Vagina (tissue), 2 donors: Measurements from ENCODE around the gene TANK. TPM values are rescaled to one million over a fixed set of nuclear protein-coding genes. Genes with fewer than 3 reads are reported as not detected.

ENCODE experiments used
- DNase-seq, 2 donors: peaks; one replicate each; pipeline ENCODE4 v3.0.0-alpha.2; 2017; ENCODE audit errors: extremely low spot score in 2 of 2
- H3K27ac ChIP-seq: fragments of 200-600 bp; sonication (generic); one replicate; pipeline ENCODE4 v1.5.1; 2019
- H3K27me3 ChIP-seq: fragments of 200-600 bp; sonication (generic); one replicate; pipeline ENCODE4 v1.5.1; 2019
- H3K36me3 ChIP-seq, 2 donors: fragments of 200-600 bp; sonication (generic); one replicate each; pipeline ENCODE4 v1.5.1; 2017 to 2019
- H3K4me1 ChIP-seq: fragments of 200-600 bp; sonication (generic); one replicate; pipeline ENCODE4 v1.5.1; 2019
- H3K4me3 ChIP-seq, 2 donors: fragments of 200-600 bp; sonication (generic); 1 replicate in 1 of 2; 2 replicates in 1 of 2; pipeline ENCODE4 v1.5.1; 2016 to 2019
- H3K9me3 ChIP-seq: fragments of 200-600 bp; sonication (generic); one replicate; pipeline ENCODE4 v1.5.1; 2019
- POLR2A ChIP-seq, 2 donors: fragments of 450-650 bp; IDR thresholded peaks; one replicate each; pipeline ENCODE4 v1.6.1; 2017; ENCODE audit warnings: antibody characterized with exemption in 2 of 2, mild to moderate bottlenecking in 2 of 2, moderate library complexity in 2 of 2
- POLR2AphosphoS5 ChIP-seq, 2 donors: sonication (generic); formaldehyde crosslinking; IDR thresholded peaks; one replicate each; pipeline ENCODE4 v1.9.0; 2017; ENCODE audit warnings: antibody characterized with exemption in 2 of 2, mild to moderate bottlenecking in 2 of 2, low read depth in 1 of 2; ENCODE audit not compliant: insufficient read depth in 1 of 2
- intact Hi-C: fragments of 100-400 bp; cut with DNase I; formaldehyde crosslinking; loops from one replicate; pipeline ENCODE4 v1.15.1; 2023
- total RNA-seq: library from RNA; depleted of rRNA; stranded (reverse); fragments of >200 nt; gene quantifications from one replicate; pipeline ENCODE4 v1.2.3, GENCODE V29; 2016
- TF ChIP-seq, protein P1 (sequence below), 3 experiments: fragments of 450-650 bp in 2 of 3; fragments of 200-600 bp in 1 of 3; sonication (generic) in 1 of 3; IDR thresholded peaks; one replicate each; pipeline ENCODE4 v1.5.1; 2017 to 2019; ENCODE audit warnings: antibody characterized with exemption in 3 of 3, mild to moderate bottlenecking in 2 of 3, moderate library complexity in 2 of 3

Gene TANK
- total RNA-seq, 1 donor from 2014 or later, result 94.0 TPM

DNA sequence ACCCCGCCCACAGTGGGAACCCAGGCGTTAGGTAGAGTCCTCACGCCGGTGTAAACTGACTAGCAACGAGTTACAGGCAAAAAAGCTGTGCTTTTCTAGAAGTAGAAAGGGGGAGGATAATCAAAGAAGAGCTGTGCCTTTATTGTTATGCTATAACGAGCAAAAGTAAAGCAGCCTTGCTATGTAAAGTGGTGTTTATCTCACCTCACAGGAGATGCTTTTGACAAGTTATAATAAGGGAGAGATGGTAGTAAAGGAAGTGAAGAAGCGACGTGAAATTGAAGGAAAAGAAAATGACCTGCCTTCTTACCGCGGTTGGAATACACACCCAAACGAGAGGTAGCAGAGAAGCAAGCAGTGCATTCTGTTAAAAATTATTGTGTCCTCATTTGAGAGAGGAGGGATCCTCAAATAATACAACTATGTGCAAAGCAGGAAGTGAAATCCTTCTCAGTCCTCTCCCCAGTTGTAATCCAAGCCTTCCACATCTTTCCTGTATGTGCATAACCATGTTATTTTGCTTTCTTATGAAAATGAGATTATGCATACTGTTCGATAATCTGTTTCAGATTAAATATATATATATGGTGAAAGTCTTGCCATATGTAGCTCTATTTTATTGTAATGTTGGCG lies 962 bp downstream of the TANK start:
- TF ChIP-seq, protein P1, sequence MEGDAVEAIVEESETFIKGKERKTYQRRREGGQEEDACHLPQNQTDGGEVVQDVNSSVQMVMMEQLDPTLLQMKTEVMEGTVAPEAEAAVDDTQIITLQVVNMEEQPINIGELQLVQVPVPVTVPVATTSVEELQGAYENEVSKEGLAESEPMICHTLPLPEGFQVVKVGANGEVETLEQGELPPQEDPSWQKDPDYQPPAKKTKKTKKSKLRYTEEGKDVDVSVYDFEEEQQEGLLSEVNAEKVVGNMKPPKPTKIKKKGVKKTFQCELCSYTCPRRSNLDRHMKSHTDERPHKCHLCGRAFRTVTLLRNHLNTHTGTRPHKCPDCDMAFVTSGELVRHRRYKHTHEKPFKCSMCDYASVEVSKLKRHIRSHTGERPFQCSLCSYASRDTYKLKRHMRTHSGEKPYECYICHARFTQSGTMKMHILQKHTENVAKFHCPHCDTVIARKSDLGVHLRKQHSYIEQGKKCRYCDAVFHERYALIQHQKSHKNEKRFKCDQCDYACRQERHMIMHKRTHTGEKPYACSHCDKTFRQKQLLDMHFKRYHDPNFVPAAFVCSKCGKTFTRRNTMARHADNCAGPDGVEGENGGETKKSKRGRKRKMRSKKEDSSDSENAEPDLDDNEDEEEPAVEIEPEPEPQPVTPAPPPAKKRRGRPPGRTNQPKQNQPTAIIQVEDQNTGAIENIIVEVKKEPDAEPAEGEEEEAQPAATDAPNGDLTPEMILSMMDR (IDR thresholded peaks at IDR 0.05), result no peak
- TF ChIP-seq POLR2AphosphoS5 (IDR thresholded peaks at IDR 0.05; ENCODE audit: insufficient read depth in 1 of 2, low read depth in 1 of 2) (no peak), POLR2A (IDR thresholded peaks at IDR 0.05) (no peak)
- peaks cover 0 to 9% of the 10 kb centered on the region in 2 donors for H3K36me3 ChIP-seq
- peak overlapping the region; percentile 75 to 91 for H3K4me3 ChIP-seq
- H3K4me1 ChIP-seq, result peaks cover 52% of the 10 kb centered on the region
- intact Hi-C loops, result no loop called here
- H3K27me3 ChIP-seq, result no peaks in the 10 kb centered on the region
- no peak for DNase-seq
- H3K27ac ChIP-seq, result peak overlapping the region; percentile 97
- no peaks in the 10 kb centered on the region for H3K9me3 ChIP-seq

DNA sequence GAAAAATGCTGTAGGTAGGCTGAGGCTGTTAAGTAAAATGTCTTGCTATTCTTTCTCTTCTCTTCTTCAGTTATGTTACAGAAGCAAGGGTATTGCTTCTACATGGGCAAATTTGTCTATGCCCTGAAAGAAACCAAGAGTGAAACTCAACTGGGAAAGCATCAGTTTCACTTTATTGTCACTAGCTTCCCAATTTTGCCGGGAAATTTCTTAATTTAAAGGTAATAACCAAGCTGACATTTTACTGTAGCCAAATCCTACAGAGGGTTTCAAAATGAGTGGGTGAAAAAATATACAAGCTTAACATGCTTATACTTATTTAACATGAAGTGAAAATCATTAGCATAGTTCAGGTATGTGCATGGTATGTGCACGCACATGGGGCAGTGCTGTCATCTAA lies 3.2 kb downstream of the TANK start:
- H3K4me3 ChIP-seq, result no peak overlapping the region
- no peak for DNase-seq
- peaks cover 0 to 9% of the 10 kb centered on the region in 2 donors for H3K36me3 ChIP-seq
- no peaks in the 10 kb centered on the region for H3K27me3 ChIP-seq
- intact Hi-C loops, result no loop called here
- no peaks in the 10 kb centered on the region for H3K9me3 ChIP-seq
- H3K4me1 ChIP-seq, result peaks cover 58% of the 10 kb centered on the region
- TF ChIP-seq POLR2A (IDR thresholded peaks at IDR 0.05), result no peak
- no peak for TF ChIP-seq POLR2AphosphoS5 (IDR thresholded peaks at IDR 0.05; ENCODE audit: insufficient read depth in 1 of 2, low read depth in 1 of 2)
- TF ChIP-seq, protein P1 (IDR thresholded peaks at IDR 0.05), result no peak
- H3K27ac ChIP-seq, result no peak overlapping the region

DNA sequence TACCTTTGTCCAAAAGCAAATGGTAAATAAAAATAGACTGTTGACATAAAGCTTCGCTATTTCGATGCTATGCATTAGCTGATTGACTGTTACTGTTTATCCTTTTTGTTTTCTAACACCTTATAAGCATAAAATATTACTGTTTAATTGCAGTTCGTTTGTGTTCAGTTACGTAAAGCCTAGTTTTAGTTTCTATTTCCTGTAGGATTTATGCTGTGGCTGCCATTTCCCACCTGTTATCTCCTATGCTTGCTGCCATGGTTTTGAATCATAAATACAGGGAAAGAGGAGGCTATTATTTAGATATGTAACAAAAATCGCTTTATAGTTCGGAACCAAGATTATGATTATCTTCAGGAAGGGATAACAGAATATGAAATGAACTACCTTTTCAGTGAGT lies 3.9 kb downstream of the TANK start:
- Histone ChIP-seq H3K27me3 (no peaks in the 10 kb centered on the region), H3K27ac (no peak overlapping the region), H3K36me3 (peaks cover 0 to 9% of the 10 kb centered on the region in 2 donors), H3K9me3 (no peaks in the 10 kb centered on the region), H3K4me3 (no peak overlapping the region), H3K4me1 (peaks cover 58% of the 10 kb centered on the region)
- TF ChIP-seq, protein P1 (IDR thresholded peaks at IDR 0.05), result no peak
- TF ChIP-seq POLR2AphosphoS5 (IDR thresholded peaks at IDR 0.05; ENCODE audit: insufficient read depth in 1 of 2, low read depth in 1 of 2) (no peak), POLR2A (IDR thresholded peaks at IDR 0.05) (no peak)
- DNase-seq, result no peak
- intact Hi-C loops, result no loop called here

DNA sequence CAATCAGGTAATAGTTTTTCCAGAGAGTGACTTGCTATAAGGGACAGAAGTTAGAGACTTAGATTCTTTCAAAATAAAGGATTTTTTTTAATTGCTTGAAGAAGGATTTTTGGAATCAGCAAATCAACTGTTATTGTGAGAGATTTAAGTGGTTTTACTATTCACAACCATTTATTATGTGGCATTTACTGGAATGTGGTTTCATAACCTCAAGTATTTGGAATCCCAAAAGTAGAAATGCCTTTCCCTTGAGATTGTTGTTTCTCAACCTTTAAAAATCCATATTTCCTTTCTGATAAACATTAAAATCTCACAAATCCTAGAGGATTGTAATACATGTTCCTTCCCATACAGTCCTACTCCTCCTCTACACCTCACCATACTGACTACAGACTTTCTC lies 5.0 kb downstream of the TANK start:
- no peaks in the 10 kb centered on the region for H3K9me3 ChIP-seq
- peaks cover 54% of the 10 kb centered on the region for H3K4me1 ChIP-seq
- no peak for DNase-seq
- peaks cover 0 to 9% of the 10 kb centered on the region in 2 donors for H3K36me3 ChIP-seq
- no peak for TF ChIP-seq POLR2AphosphoS5 (IDR thresholded peaks at IDR 0.05; ENCODE audit: insufficient read depth in 1 of 2, low read depth in 1 of 2)
- TF ChIP-seq, protein P1 (IDR thresholded peaks at IDR 0.05), result no peak
- no peak for TF ChIP-seq POLR2A (IDR thresholded peaks at IDR 0.05)
- no peak overlapping the region for H3K4me3 ChIP-seq
- no peak overlapping the region for H3K27ac ChIP-seq
- H3K27me3 ChIP-seq, result no peaks in the 10 kb centered on the region
- intact Hi-C loops, result no loop called here

DNA sequence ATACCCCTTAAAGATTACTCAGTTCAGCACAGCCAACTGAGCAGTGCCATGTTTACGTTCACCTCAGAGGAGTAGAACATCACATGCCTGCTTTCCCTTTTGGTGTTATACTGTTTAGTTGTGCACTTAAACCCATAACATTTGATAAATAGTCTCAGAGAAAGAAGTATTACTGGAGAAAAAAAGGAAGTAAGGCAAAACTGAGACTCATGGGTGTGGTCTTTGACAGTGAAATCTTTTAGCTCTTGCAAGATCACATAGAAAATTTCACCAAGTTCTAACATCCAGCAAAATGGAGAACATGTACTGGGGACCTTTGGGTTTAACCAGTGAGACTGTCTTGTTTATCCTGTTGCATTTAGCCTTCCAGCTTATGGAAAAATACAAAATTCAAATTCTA lies 5.6 kb downstream of the TANK start:
- no peak overlapping the region for H3K4me3 ChIP-seq
- H3K27me3 ChIP-seq, result no peaks in the 10 kb centered on the region
- no peaks in the 10 kb centered on the region for H3K9me3 ChIP-seq
- H3K36me3 ChIP-seq, result peaks cover 0 to 9% of the 10 kb centered on the region in 2 donors
- H3K27ac ChIP-seq, result no peak overlapping the region
- no peak for DNase-seq
- peaks cover 60% of the 10 kb centered on the region for H3K4me1 ChIP-seq
- TF ChIP-seq POLR2A (IDR thresholded peaks at IDR 0.05) (no peak), POLR2AphosphoS5 (IDR thresholded peaks at IDR 0.05; ENCODE audit: insufficient read depth in 1 of 2, low read depth in 1 of 2) (no peak)
- TF ChIP-seq, protein P1 (IDR thresholded peaks at IDR 0.05), result no peak
- intact Hi-C loops, result no loop called here
